Cerebellar cortex (tissue), 1 donor: Measurements from ENCODE around the gene DEFB114.
"Not testable (repeated sequence)": the region's sequence is repeated elsewhere in the genome, so short reads cannot be mapped to it uniquely, and the experiment has no call there.

ENCODE experiments used
- DNase-seq: peaks from one replicate; pipeline ENCODE4 v3.0.0-alpha.2; 2015; ENCODE audit warnings: low spot score

DEFB114 gene, protein sequence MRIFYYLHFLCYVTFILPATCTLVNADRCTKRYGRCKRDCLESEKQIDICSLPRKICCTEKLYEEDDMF

DNA sequence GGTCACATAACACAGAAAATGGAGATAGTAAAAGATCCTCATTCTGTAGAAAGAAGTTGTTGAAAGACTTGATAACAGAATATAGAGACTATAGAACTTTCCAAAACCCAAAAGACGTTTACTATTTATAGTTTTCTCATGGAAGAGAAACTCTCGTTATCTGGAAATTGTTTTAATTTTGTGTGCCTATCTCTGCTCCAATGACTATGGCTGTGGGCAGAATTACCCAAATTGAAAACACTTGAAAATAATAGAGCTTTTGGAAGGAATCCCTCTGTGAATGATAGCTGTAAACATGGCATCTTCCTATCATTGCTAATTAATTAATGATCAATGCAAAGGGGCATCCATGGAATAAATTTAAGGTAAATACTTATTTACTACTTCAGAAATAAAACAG lies at the start of gene DEFB114:
Gene DEFB114, minus strand, starts transcription at position 101 of the 400 bp plus-strand sequence. Its CDS starts 59 bp downstream, at position 42.
- no peak for DNase-seq

DNA sequence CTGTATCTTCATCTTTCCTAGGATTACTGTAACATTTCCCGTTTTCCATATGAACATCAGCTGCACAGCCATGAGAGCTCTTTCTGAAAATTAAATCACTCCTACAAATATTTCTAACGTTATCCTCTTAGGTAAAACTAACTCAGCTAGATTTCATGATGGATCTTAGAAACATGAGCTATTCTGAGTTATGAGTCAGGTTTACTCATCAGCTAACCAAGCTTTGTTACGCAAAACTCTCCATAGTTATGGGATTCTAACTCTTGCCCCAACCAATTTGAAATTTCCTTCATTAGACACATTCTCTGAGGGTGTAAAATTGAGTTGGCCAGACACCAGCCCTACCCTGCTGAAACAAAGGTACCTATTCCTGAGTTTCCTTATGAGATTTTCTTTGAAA lies 43.9 kb upstream of the DEFB114 start:
- no peak for DNase-seq

DNA sequence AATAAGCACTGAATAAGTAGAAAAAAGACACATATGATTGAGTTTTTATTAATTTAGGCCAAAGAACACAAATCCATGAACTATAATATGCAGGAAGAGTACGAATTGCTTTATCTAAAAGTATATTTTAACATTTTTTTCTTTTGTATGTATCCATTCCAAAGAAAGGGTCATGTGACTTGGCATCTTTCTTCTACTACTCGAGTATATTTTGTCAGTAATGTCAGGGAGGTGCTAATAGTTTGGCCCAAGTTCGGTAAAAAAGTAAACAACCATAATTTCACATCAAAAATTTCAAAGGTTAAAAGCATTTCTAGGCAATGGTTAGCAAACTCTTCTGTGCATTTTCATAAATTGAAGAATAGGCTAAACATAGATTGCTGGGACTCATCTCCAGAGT lies 39.2 kb upstream of the DEFB114 start:
- DNase-seq = no peak

DNA sequence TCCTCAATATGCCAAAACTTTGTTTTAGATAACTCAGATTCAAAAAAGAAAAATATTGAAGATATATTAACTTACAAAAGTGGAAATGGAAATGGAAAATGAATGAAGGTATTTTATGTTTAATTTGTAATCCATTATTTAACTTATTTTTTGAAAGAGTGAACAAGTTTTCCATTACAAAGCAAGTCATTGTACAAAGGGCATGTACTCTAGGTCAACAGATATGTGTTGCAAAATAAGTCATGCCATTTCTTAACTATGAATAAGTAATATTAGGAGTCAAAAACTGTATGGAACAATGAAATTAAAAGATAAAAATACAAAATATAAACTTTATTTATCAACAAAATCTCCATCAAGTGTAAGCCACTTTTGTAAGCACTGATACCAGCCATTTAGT lies 31.3 kb upstream of the DEFB114 start:
- no peak for DNase-seq

DNA sequence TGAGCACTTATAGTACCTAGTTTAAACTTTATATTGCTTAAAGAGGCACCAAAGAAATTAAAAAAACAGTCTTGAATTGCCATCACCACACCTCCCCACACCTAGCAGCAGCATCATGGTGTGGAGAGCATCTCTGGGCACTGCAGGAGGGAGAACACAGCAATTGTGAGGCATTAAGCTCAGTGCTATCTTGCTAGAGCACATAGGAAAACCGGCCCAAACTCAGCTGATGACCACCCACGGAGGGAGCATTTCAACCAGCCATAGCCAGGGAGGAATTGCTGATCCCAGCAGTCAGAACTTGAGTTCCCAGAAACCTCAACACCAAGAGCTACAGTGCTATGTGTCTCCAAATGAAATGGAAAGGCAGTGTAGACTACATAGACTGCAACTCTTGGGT lies 24.9 kb upstream of the DEFB114 start:
- no peak for DNase-seq

DNA sequence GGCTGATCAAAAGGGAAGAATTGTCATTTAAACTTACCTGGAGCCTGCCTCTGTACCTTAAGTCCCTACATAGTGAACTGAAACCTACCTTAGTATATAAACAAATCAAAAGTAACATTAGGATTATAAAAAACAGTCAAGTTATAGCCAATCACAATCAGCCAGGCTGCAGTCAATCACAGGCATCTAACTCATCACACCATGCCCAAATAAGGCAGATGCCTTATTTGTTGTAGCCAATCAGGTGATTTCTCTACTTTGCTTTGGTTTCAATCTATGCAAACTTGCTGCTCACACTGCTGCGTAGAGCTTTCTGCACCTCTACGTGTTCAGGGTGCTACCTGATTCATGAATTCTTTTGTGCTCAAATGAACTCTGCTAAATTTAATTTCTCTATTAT lies 23.8 kb upstream of the DEFB114 start:
- no peak for DNase-seq

DNA sequence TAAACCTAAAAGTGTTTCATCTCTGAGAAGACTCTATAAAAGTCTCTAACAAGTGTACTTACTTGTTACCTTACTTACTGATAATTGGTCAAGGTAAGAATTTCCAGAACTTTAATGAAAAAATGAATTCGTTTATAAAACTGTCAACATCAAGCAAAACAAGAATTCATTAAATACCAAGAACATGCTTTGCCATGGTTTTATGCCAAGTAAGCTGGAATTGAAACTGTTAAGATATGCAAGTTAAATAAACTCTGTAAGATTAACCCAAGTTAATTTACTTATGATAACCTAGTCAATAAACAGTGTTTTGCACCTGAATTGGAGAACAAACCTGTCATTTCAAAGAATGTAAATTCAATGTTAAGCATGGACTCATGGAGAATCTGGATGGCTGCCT lies 22.6 kb upstream of the DEFB114 start:
- DNase-seq = no peak

DNA sequence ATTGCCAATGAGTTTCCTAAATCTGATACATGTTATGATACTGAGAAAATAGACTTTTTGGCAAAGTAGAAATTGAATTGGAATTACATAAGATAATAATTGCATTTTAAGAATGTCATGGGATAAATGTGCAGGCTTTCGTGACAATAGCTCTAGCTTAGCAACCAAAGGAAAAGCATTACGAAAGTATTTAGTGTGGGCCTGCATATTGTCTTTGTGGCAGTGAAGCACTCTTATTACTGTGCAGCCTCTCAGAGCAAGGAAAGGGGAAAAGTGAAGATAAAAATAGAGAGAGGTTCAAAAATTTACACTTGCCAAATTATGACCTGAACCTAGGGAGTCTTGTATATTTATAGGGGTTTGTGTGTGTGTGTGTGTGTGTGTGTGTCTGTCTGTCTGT lies 18.1 kb upstream of the DEFB114 start:
- no peak for DNase-seq

DNA sequence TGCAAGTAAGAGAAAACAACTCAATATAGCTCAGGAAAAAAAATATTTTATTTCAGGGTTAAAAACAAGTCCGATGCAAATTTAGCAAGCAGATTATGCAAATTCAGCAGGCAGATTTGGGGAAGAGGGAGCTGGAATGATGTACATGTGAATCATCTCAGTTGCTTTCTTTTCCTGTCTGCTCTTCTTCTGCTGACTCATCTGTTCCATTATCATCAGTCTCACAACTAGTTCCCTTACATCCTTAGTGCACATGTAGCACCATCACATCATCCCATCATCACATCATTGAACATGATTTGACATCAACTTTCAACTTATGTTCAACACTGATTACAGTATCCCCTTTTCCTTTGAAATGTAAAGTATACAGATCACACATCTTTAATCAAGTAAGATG lies 16.9 kb upstream of the DEFB114 start:
- DNase-seq = no peak

DNA sequence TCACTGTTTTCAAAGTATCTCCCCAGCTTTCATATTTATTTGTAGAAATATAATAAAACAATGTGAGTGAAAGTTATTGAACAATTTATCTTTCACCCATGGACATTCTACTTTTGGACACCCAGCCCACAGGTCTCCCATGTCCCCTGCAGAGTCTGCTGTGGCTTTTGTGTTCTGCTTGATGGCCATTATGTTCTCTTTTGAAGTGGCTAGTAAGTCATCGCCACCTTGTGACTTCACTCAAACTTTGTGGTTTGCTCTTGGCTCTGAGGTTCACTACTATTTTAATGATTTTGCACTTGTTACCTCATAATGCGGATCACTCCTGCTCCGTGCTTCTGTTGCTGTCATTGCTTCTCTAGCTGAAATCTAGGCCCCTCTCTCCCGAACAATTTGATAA lies 15.6 kb upstream of the DEFB114 start:
- no peak for DNase-seq

DNA sequence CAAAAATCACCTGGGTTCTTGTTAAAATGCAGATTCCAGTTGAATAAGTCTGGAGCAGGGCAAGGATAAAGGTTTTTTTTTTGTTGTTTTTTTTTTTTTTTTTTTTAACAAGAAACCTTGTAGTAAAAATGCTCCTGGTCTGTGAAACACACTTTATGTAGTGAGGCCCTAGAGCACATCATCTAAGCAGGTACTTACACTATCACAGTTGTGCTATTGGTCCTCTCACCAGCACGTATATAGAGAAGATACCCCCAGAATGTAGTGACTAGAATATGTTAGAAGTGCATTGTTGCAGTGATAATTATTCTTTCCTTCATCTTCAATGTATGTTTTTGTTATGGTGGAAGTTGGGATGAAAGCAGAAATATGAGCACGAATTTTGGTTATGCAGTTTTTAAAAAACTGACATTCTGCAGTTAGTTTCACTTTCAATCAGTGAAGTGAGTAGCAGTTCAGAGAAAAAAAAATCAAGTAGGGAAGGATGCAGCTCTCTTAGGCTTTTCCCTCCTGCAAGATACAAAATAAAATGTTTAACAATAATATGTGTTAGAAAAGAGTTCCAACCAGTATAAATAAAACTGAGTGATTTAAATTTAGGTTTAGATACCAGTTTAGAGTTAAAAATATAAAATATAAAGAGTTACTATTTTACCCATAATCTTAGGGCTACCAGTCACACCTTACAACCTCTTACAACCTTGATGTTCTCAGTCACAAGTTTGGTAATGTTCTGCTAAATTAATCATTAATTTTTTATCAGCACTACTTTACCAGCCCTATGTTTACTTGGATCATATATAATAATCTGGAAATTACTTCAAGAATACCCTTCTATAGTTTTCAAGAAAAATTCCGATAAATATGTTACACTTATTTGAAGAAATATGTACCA lies 14.6 kb upstream of the DEFB114 start:
- no peak for DNase-seq

DNA sequence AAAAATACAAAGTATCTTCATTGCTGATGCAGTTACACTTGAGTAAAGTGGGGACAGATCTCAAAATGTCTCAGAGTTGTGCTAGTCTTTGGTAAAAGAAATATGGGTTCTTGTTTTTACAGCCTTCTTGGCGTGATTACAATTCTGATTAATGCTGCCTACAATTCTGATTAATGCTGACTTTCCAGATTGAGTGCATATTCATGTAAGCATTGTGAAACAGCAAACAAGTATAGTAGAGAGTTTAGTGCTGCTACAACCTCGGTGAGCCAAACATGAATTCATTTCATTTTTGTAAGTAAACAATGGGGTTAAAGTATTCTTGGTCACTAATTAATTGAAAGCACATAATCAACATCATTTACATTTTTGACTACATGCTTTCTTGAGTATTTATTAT lies 5.6 kb upstream of the DEFB114 start, which contains the start of gene DEFB113:
Gene DEFB113, minus strand, starts transcription at position 21 of the 400 bp plus-strand sequence. Its CDS starts 0 bp downstream, at position 21.
- DNase-seq = no peak

DNA sequence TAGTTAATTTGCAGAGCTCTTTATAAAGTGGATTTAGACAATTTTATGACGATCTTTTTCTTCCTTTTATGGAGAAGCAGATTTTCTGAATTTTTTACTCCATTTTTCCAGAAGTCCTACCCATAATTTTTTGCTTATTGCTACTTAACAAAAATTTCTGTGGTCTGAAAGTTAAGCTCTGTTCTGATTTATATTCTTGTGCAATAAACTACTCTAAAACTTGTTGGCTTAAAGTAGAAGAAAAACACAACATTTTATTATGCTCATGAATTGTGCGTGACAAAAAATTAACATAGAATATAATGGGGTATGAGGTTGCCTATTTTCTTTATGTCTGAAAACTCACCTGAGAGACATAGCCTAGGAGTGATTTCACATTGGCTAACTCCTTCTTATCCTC lies 2.9 kb upstream of the DEFB114 start:
- DNase-seq = no peak

DNA sequence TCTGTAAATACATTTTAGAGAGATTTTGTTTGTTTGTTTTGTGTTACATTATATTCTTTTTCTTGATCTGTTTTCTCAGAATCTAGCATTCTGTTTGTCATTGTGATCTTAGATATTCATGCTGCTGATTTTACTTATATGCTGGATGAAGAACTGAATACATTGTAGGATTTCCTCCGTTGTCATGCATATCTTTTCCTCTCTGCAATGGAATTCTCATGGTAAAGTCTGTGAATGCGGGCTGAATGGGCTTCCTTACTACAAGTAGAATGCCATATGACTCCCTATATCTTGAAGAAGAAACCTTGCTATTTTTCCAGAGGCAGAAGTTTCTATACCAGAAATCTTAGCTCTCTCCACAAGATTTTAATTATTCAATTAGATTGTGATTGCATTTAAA lies 2.4 kb upstream of the DEFB114 start:
- no peak for DNase-seq

DNA sequence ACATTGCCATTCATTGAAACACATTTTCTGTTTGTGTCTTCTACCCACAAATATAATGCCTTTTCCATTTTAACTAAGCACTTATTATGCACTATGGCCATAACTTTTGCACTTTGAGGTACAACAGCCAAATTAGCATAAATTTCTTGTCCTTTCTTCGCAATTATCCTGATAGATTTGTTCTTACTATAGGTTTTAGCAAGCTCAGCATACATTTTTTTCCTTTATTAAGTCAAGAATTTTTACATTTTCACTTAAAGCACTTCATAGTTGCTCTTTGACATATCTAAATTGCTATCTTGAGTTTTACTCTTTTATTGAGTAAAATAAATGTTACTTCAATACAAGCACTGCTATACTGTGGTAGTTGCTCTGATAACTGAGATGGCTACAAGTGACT lies 5.8 kb downstream of the DEFB114 start:
- DNase-seq = no peak

DNA sequence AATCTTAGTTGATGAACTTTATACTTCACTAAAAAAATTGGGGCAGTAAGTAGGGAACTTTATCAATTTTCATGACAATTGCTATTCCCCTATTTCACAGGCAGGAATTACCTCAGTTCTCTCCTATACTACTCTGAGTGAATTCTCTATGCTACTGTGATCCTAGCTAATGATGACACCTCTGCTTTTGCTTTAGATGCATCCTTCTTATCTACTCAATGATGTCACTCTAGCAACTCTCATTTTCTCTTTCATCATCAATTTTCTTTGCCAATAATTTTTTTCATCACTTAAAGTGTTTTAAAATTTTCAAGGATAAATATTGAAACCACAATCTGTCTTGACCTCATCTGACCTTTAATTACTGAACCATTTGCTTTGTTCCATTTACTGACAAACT lies 8.1 kb downstream of the DEFB114 start:
- no peak for DNase-seq

DNA sequence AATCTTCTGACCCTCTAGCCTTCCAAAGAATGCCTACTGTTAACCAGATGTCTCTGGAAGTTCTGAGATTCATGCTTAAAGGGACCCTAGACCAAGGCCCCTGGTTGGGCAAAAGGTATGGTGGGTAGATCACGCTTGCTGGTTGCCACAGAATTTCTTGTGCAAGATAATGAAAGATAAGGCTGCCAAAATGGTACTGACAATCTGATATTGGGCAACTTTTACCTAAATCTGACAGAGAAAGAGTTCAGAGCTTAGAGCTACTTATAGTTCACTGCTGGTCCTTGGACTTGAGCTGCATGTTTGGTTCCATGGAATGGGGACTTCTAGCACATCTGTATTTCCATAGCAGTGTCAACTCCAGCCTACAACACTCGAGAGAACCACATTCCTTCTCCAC lies 12.0 kb downstream of the DEFB114 start:
- DNase-seq = no peak

DNA sequence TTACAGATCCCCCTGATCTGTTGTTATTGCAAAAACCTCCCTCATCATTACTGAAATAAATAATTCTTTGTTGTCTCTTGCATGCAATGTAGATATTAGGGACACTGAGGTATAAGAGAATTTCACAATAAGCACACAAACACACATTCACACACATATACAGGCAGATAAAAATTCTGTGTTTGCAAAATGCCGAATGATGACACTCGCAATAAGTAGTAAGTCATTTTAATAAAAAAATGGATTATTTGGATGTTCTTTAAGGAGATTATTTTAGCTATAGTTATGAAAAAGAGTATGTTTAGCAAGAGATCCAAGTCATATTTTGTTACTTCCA lies 13.6 kb downstream of the DEFB114 start:
- DNase-seq = no peak

DNA sequence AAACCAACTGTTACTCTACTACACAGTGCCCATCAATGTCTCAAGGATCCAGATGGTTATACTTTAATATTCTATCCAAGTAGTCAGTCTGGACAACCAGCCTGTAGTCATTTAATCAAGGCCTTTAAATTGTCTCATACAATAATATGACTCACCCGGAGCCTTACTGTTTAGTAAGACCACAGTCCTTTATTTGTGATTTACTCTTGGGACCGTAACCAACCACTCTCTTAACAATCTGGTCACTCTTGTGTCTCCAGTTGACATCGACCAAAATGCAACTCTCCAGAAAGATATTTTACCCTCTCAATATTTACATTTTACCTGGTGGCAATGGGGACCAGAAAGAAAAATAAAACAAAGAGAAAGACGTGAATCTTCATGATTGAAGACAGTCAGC lies 14.9 kb downstream of the DEFB114 start:
- DNase-seq = no peak

DNA sequence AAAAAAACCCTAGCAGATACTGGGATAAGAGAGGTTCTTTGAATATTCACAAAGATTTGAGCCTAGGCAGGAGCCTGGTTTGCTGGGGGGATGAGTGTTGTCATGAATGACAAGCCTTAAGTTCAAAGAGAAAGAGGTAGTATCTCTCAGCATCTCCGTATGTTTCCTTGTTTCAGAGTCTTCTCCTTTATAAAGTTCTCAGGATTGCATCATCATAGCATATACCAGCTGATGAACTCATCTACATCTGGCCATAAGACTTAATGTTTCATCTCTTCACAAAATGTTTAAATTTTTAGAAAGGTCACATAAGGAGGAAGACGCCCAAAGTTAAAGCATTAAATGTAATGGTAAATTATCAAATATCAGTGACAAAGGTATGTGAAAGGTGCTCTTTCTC lies 17.1 kb downstream of the DEFB114 start:
- DNase-seq = no peak

DNA sequence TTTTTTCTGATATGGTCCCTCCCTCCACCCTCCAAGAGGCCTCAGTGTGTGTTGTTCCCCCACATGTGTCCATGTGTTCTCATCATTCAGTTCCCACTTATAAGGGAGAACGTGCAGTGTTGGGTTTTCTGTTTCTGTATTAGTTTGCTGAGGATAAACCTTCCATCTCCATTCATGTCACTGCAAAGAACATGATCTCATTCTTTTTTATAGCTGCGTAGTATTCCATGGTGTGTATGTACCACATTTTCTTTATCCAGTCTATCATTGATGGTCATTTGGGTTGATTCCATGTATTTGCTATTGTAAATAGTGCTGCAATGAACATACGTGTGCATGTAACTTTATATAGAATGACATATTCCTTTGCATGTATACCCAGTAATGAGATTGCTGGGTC lies 19.9 kb downstream of the DEFB114 start:
- DNase-seq = not testable (repeated sequence)

DNA sequence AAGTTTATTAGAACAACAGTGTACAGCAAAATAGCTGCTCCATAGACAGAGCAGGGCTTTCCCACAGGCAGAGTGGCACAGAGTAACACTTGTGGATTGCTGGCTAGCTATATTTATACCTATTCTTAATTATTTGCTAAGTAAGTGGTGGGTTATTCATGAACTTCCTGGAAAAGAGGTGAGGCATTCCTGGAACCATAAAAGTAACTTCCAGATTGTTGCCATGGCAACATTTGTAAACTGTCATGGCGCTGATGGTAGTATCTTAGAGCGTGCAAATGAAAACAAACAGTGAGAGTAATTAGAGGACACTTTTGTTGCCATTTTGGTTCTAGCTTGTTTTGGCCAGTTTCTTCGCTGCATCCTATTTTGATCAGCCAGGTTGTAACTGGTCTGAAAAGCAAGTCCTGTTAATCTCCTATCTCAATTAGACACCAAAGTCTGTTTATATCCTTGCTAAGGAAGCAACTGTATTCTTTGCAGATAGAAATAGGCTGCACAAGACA lies 23.9 kb downstream of the DEFB114 start:
- DNase-seq = no peak

DNA sequence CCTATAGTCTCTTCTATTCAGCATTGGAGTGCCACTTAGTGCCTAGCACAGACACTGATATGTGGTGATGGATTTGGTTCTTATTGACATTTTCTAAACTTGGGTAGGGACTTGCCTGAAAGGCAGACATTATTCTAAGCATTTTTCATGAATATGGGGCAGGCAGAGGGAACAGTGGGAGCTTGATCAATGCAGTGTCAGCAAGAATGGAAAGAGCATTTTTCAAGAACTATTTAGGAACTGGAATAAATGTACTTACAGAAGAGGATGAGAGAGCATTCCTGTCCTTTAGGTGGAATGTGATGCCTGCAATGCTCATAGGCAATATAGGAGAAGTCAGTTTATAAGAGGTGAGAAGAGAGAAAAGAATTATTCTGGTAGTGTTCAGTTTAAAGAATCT lies 26.2 kb downstream of the DEFB114 start:
- DNase-seq = no peak

DNA sequence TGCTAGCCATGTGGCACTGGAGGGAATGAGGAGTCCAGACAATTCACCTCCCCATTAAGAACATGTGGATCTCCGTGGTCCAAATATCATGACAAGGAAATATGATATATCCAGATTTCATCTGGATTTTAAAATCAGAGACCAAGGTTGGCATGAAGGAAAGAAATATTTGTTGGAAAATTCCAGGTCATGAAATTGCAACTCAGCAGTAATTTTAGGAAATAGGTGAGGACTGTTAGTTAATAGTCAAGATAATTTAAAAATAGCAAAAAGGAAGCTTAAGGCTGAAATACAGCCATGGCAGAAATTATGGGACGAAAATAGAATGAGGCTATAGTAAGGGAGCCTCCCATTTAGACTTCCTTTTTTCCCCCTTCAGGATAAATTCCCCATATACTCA lies 26.9 kb downstream of the DEFB114 start:
- DNase-seq = no peak
